ENCODE results near the gene RNF214.

RNF214 gene

DNA sequence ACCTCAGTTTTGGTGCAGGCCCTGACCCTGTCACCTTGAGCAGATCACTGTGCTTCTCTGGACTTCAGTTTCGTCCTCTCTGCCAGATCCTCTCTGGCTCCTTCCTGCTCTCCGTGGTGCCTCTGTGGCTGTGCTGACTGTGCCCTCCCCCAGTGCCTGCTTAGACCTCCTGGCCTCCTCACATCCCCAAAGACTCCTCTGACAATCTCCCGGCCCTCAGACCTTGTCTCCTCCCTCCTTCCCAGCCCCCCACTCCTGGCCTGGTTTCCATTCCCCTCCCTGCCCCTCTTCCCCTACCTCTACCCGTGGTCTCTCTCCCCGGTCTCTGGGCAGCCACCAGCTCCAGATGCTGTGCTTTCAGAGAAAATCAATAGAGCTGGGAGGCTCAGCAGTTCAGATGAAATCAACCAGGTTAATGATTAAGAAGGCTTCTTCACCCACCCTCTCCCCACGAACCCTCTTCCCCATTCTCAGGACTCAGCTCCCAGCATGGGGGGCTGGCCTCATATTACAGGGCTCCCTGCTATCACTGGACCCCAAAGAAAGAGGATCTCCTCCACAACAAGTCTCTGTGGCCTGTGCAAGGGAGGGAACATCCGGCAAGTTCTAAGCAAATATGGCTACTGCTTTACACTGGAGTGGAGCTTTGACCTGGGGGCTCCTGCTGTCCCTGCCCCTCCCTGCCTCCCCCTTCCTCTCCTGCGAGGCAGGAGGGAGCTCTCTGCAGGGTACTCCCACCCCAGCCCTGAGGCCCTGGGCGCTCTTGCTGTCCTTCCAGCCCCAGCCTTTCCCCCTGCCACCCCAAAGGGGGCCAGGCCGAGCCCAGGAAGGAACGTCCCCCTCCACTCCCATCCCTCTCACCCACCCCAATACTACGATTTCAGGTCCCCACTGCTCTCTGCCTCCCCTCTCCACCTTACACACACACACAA, 67.1 kb downstream of the RNF214 start:
- Histone ChIP-seq H3K36me3 (no peaks in the 10 kb centered on the region), H3K4me3 (ENCODE audit: low read depth in 1 of 2, low read length in 1 of 2) (no peak overlapping the region), H3K27ac (no peak overlapping the region), H3K4me1 (ENCODE audit: control insufficient read depth in 1 of 2, insufficient read depth in 1 of 2, low read depth in 1 of 2, low read length in 1 of 2) (no peaks in the 10 kb centered on the region), H3K27me3 (no peaks in the 10 kb centered on the region), H3K9me3 (no peaks in the 10 kb centered on the region)
- TF ChIP-seq, protein P1, sequence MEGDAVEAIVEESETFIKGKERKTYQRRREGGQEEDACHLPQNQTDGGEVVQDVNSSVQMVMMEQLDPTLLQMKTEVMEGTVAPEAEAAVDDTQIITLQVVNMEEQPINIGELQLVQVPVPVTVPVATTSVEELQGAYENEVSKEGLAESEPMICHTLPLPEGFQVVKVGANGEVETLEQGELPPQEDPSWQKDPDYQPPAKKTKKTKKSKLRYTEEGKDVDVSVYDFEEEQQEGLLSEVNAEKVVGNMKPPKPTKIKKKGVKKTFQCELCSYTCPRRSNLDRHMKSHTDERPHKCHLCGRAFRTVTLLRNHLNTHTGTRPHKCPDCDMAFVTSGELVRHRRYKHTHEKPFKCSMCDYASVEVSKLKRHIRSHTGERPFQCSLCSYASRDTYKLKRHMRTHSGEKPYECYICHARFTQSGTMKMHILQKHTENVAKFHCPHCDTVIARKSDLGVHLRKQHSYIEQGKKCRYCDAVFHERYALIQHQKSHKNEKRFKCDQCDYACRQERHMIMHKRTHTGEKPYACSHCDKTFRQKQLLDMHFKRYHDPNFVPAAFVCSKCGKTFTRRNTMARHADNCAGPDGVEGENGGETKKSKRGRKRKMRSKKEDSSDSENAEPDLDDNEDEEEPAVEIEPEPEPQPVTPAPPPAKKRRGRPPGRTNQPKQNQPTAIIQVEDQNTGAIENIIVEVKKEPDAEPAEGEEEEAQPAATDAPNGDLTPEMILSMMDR (IDR thresholded peaks at IDR 0.05), result no peak

- no peak overlapping the region for H3K4me3 ChIP-seq (ENCODE audit: low read depth in 1 of 2, low read length in 1 of 2)
- no peaks in the 10 kb centered on the region for H3K27me3 ChIP-seq
- TF ChIP-seq, protein P1 (IDR thresholded peaks at IDR 0.05), result no peak
- H3K9me3 ChIP-seq, result no peaks in the 10 kb centered on the region
- H3K36me3 ChIP-seq, result no peaks in the 10 kb centered on the region
- H3K4me1 ChIP-seq (ENCODE audit: control insufficient read depth in 1 of 2, insufficient read depth in 1 of 2, low read depth in 1 of 2, low read length in 1 of 2), result no peaks in the 10 kb centered on the region
- no peak overlapping the region for H3K27ac ChIP-seq
Observed at GRCh38 chr11:117300283-117300663, 67.8 kb downstream of the RNF214 start.

DNA sequence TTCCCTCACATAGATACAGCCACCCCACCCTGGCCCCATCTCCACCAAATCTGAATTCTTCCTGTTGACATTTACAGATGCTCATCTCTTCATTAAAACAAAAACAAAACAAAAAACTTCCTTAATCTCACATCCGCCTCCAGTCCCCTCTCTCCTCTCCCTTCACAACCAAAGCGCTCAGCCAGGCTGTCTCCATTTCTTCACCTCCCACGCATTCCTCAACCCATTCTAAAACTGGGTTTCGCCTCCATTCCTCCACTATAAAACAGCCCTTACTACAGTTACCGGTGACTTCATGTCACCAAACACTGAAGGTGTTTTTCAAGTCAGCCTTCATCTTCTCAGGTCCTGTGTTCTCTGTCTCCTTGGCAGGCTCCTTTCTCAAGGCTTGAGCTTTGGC, 68.3 kb downstream of the RNF214 start:
- H3K36me3 ChIP-seq, result no peaks in the 10 kb centered on the region
- no peaks in the 10 kb centered on the region for H3K4me1 ChIP-seq (ENCODE audit: control insufficient read depth in 1 of 2, insufficient read depth in 1 of 2, low read depth in 1 of 2, low read length in 1 of 2)
- no peak overlapping the region for H3K27ac ChIP-seq
- no peak overlapping the region for H3K4me3 ChIP-seq (ENCODE audit: low read depth in 1 of 2, low read length in 1 of 2)
- no peaks in the 10 kb centered on the region for H3K27me3 ChIP-seq
- TF ChIP-seq, protein P1 (IDR thresholded peaks at IDR 0.05), result no peak
- H3K9me3 ChIP-seq, result no peaks in the 10 kb centered on the region

- H3K4me1 ChIP-seq (ENCODE audit: control insufficient read depth in 1 of 2, insufficient read depth in 1 of 2, low read depth in 1 of 2, low read length in 1 of 2), result no peaks in the 10 kb centered on the region
- H3K4me3 ChIP-seq (ENCODE audit: low read depth in 1 of 2, low read length in 1 of 2), result no peak overlapping the region
- H3K36me3 ChIP-seq, result no peaks in the 10 kb centered on the region
- no peak overlapping the region for H3K27ac ChIP-seq
- no peaks in the 10 kb centered on the region for H3K27me3 ChIP-seq
- H3K9me3 ChIP-seq, result no peaks in the 10 kb centered on the region
- TF ChIP-seq, protein P1 (IDR thresholded peaks at IDR 0.05), result no peak
Observed at GRCh38 chr11:117302228-117302627, 69.8 kb downstream of the RNF214 start.

- Histone ChIP-seq H3K4me1 (ENCODE audit: control insufficient read depth in 1 of 2, insufficient read depth in 1 of 2, low read depth in 1 of 2, low read length in 1 of 2) (no peaks in the 10 kb centered on the region), H3K9me3 (no peaks in the 10 kb centered on the region), H3K27me3 (no peaks in the 10 kb centered on the region), H3K36me3 (no peaks in the 10 kb centered on the region), H3K4me3 (ENCODE audit: low read depth in 1 of 2, low read length in 1 of 2) (no peak overlapping the region), H3K27ac (no peak overlapping the region)
- TF ChIP-seq, protein P1 (IDR thresholded peaks at IDR 0.05), result no peak
Observed at GRCh38 chr11:117303101-117303500, 70.6 kb downstream of the RNF214 start.
